ENCODE measurements around the gene ZNF613. TPM values are rescaled to one million over a fixed set of nuclear protein-coding genes. Genes with fewer than 3 reads are reported as not detected.
A peak's percentile ranks its signal among the peaks of the same experiment; 100 is the strongest.

The ZNF613 gene
- total RNA-seq, 1 experiment from 2014 or later, result 5.3 TPM

- H3K4me1 ChIP-seq (ENCODE audit: insufficient read depth, low read length, poor library complexity, severe bottlenecking), result no peaks in the 10 kb centered on the region
- peak within 1 kb of the TSS; percentile 60 for H3K4me3 ChIP-seq (ENCODE audit: low read depth, low read length, poor library complexity, severe bottlenecking)
- peak within 1 kb of the TSS; percentile 76 for H3K27ac ChIP-seq (ENCODE audit: low read depth, low read length, poor library complexity, severe bottlenecking)
- intact Hi-C loops (cut with micrococcal nuclease; ENCODE audit: unreplicated experiment), result loop anchor here (2.0 kb wide), 1 partner anchor 39 kb away; the partner anchor contains the start of gene ZNF613
- peak; percentile 96 for DNase-seq (ENCODE audit: low spot score)
- TF ChIP-seq CTCF (conservative IDR thresholded peaks at IDR 0.05; ENCODE audit: low read depth, low read length) (no peak), EZH2 (IDR thresholded peaks at IDR 0.05; ENCODE audit: borderline replicate concordance, low read depth, low read length, poor library complexity, severe bottlenecking) (no peak)
- TSS peak; percentile 52 for BruUV-seq (replicated peaks)
- POLR2A ChIA-PET (ENCODE audit: low non-redundant PET), result interaction anchor here (0.7 kb wide), 1 partner anchor 160 kb away, joined by 3 read pairs; no protein-coding TSS in a partner anchor
- no peaks in the 10 kb centered on the region for H3K27me3 ChIP-seq (replicated peaks; ENCODE audit: insufficient read depth, low read depth, low read length, poor library complexity)
- peaks cover 54% of the 10 kb centered on the region for H3K9me3 ChIP-seq (ENCODE audit: low read depth, low read length, poor library complexity, severe bottlenecking)
- CTCF ChIA-PET, result no interaction called here
- H3K36me3 ChIP-seq (ENCODE audit: insufficient read depth, low read length, poor library complexity, severe bottlenecking), result peaks cover 40% of the 10 kb centered on the region
Observed at GRCh38 chr19:51887522-51888498, 39.5 kb upstream of the ZNF613 start, which contains the start of gene ZNF577. ZNF577 (minus strand) TSS chr19:51887951; CDS start chr19:51880382, 7,569 bp downstream.

GRCh38 chr19:51889934-51890333 lies 37.3 kb upstream of the ZNF613 start:
- POLR2A ChIA-PET (ENCODE audit: low non-redundant PET), result no interaction called here
- no peak for DNase-seq (ENCODE audit: low spot score)
- Histone ChIP-seq H3K4me1 (ENCODE audit: insufficient read depth, low read length, poor library complexity, severe bottlenecking) (no peaks in the 10 kb centered on the region), H3K4me3 (ENCODE audit: low read depth, low read length, poor library complexity, severe bottlenecking) (no peak overlapping the region), H3K27ac (ENCODE audit: low read depth, low read length, poor library complexity, severe bottlenecking) (no peak overlapping the region), H3K36me3 (ENCODE audit: insufficient read depth, low read length, poor library complexity, severe bottlenecking) (peaks cover 62% of the 10 kb centered on the region), H3K27me3 (replicated peaks; ENCODE audit: insufficient read depth, low read depth, low read length, poor library complexity) (no peaks in the 10 kb centered on the region), H3K9me3 (ENCODE audit: low read depth, low read length, poor library complexity, severe bottlenecking) (peaks cover 72% of the 10 kb centered on the region)
- TF ChIP-seq EZH2 (IDR thresholded peaks at IDR 0.05; ENCODE audit: borderline replicate concordance, low read depth, low read length, poor library complexity, severe bottlenecking) (no peak), CTCF (conservative IDR thresholded peaks at IDR 0.05; ENCODE audit: low read depth, low read length) (no peak)
- intact Hi-C loops (cut with micrococcal nuclease; ENCODE audit: unreplicated experiment), result no loop called here
- CTCF ChIA-PET, result no interaction called here
- BruUV-seq (replicated peaks), result no TSS peak

GRCh38 chr19:51891193-51891747 lies 36.0 kb upstream of the ZNF613 start:
- no peaks in the 10 kb centered on the region for H3K4me1 ChIP-seq (ENCODE audit: insufficient read depth, low read length, poor library complexity, severe bottlenecking)
- intact Hi-C loops (cut with micrococcal nuclease; ENCODE audit: unreplicated experiment), result no loop called here
- ChIA-PET POLR2A (ENCODE audit: low non-redundant PET) (no interaction called here), CTCF (no interaction called here)
- H3K27me3 ChIP-seq (replicated peaks; ENCODE audit: insufficient read depth, low read depth, low read length, poor library complexity), result no peaks in the 10 kb centered on the region
- no TSS peak for BruUV-seq (replicated peaks)
- H3K36me3 ChIP-seq (ENCODE audit: insufficient read depth, low read length, poor library complexity, severe bottlenecking), result peaks cover 75% of the 10 kb centered on the region
- H3K27ac ChIP-seq (ENCODE audit: low read depth, low read length, poor library complexity, severe bottlenecking), result no peak overlapping the region
- no peak for DNase-seq (ENCODE audit: low spot score)
- H3K4me3 ChIP-seq (ENCODE audit: low read depth, low read length, poor library complexity, severe bottlenecking), result no peak overlapping the region
- H3K9me3 ChIP-seq (ENCODE audit: low read depth, low read length, poor library complexity, severe bottlenecking), result peaks cover 72% of the 10 kb centered on the region
- no peak for TF ChIP-seq EZH2 (IDR thresholded peaks at IDR 0.05; ENCODE audit: borderline replicate concordance, low read depth, low read length, poor library complexity, severe bottlenecking)
- TF ChIP-seq CTCF (conservative IDR thresholded peaks at IDR 0.05; ENCODE audit: low read depth, low read length), result no peak

All from A673 (cell line).